Kidney (tissue), 14 donors: ENCODE data around the gene RTP3. TPM values are rescaled to one million over a fixed set of nuclear protein-coding genes. Genes with fewer than 3 reads are reported as not detected.

Source experiments
- DNase-seq, 5 donors: peaks; one replicate each; pipeline ENCODE4 v3.0.0-alpha.2; 2013 to 2020
- FAIRE-seq: peaks from 2 replicates; lab custom pipeline; 2012; peaks lifted over from hg19 to GRCh38; lab: Jason Lieb, UNC
- H3K27ac ChIP-seq, 2 donors: one replicate each; pipeline ENCODE4 v1.7.0; 2013; ENCODE audit warnings: low read depth in 2 of 2, low read length in 2 of 2, inconsistent platforms in 1 of 2
- H3K27me3 ChIP-seq: one replicate; pipeline ENCODE4 v1.7.1; 2013; ENCODE audit warnings: low read length, inconsistent platforms; ENCODE audit not compliant: control insufficient read depth, insufficient read depth
- H3K36me3 ChIP-seq, 3 donors: one replicate each; pipeline versions ENCODE4 v1.7.0 to v1.7.1; 2013; ENCODE audit warnings: low read length in 3 of 3, control low read depth in 1 of 3, inconsistent platforms in 1 of 3; ENCODE audit not compliant: insufficient read depth in 3 of 3, control insufficient read depth in 2 of 3
- H3K4me1 ChIP-seq, 3 donors: one replicate each; pipeline versions ENCODE4 v1.7.0 to v1.7.1; 2013; ENCODE audit warnings: low read length in 3 of 3, inconsistent platforms in 1 of 3, low read depth in 1 of 3; ENCODE audit not compliant: control insufficient read depth in 2 of 3, insufficient read depth in 2 of 3
- H3K4me3 ChIP-seq, 3 donors: one replicate each; pipeline versions ENCODE4 v1.7.0 to v1.8.1; 2013; ENCODE audit warnings: low read length in 3 of 3, control low read depth in 1 of 3, inconsistent platforms in 1 of 3
- H3K9ac ChIP-seq, 3 donors: one replicate each; pipeline versions ENCODE4 v1.7.0 to v1.7.1; 2013; ENCODE audit warnings: low read length in 3 of 3, control low read depth in 1 of 3, inconsistent platforms in 1 of 3
- H3K9me3 ChIP-seq, 3 donors: one replicate each; pipeline versions ENCODE4 v1.7.0 to v1.7.1; 2013; ENCODE audit warnings: low read length in 3 of 3, control low read depth in 1 of 3, inconsistent platforms in 1 of 3; ENCODE audit not compliant: control insufficient read depth in 2 of 3, insufficient read depth in 1 of 3
- intact Hi-C: fragments of 100-400 bp; cut with DNase I; formaldehyde crosslinking; loops from one replicate; pipeline ENCODE4 v1.11.1; 2022
- polyA plus RNA-seq: library from polyadenylated mRNA; stranded (reverse); fragments of 350-450 nt; fragmentation: Illumina TruSeq; extraction: RNeasy Lipid Tissue Mini Kit (QIAGEN cat#74804); gene quantifications from one replicate; pipeline ENCODE4 v1.2.3, GENCODE V29; 2014; ENCODE audit warnings: low read depth, low replicate concordance; ENCODE audit not compliant: insufficient read depth
- total RNA-seq: library from RNA; stranded (reverse); fragmentation: NEBNext Ultra II Directional; extraction: Animal tissue kit (Norgen Biotek cat#: 25700); gene quantifications from one replicate; pipeline ENCODE4 v1.2.1, GENCODE V29; 2021
- TF ChIP-seq, protein P1 (sequence below): IDR thresholded peaks from 3 replicates; pipeline ENCODE4 v1.5.1; 2012; ENCODE audit warnings: mild to moderate bottlenecking, moderate library complexity, borderline replicate concordance; ENCODE audit not compliant: insufficient read depth; ENCODE audit errors: extremely low read depth
- donor health status: control.
- donor health status: control.
- donor health status: control.
- donor health status: control.
- donor health status: control.
- donor health status: DM: yes; HTN: yes; CAD: no.
- donor health status: Normal renal cell carcinoma (clear cell type).

The RTP3 gene
- total and polyA plus RNA-seq, 2 donors from 2014 or later, result 0.30 TPM; not detected in 1

DNA sequence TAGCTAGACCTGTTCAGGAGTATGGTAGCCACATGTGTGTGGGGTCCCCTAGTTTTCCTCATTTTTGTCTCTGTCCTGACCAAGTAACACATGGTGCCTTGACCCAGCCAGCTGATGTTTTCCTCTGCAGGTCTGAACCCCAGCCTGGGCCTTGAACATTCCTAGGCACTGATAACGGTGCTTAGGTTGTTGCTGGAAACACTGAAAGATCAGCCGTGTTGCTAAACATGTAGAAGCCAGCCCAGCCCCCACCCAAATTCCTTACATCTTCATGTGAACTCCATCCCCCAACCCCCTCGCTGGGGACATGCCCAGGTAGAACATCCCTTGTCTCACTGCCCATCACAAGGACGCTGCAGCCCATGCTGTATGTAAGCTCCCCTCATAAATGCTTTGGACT is 18.7 kb downstream of the RTP3 start:
- Histone ChIP-seq H3K9me3 (no peaks in the 10 kb centered on the region), H3K4me1 (no peaks in the 10 kb centered on the region), H3K36me3 (no peaks in the 10 kb centered on the region), H3K27ac (no peak overlapping the region), H3K27me3 (no peaks in the 10 kb centered on the region), H3K9ac (no peak overlapping the region), H3K4me3 (no peak overlapping the region)
- FAIRE-seq (no peak), DNase-seq (no peak)
- intact Hi-C loops, result no loop called here
- TF ChIP-seq, protein P1, sequence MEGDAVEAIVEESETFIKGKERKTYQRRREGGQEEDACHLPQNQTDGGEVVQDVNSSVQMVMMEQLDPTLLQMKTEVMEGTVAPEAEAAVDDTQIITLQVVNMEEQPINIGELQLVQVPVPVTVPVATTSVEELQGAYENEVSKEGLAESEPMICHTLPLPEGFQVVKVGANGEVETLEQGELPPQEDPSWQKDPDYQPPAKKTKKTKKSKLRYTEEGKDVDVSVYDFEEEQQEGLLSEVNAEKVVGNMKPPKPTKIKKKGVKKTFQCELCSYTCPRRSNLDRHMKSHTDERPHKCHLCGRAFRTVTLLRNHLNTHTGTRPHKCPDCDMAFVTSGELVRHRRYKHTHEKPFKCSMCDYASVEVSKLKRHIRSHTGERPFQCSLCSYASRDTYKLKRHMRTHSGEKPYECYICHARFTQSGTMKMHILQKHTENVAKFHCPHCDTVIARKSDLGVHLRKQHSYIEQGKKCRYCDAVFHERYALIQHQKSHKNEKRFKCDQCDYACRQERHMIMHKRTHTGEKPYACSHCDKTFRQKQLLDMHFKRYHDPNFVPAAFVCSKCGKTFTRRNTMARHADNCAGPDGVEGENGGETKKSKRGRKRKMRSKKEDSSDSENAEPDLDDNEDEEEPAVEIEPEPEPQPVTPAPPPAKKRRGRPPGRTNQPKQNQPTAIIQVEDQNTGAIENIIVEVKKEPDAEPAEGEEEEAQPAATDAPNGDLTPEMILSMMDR, result no peak

DNA sequence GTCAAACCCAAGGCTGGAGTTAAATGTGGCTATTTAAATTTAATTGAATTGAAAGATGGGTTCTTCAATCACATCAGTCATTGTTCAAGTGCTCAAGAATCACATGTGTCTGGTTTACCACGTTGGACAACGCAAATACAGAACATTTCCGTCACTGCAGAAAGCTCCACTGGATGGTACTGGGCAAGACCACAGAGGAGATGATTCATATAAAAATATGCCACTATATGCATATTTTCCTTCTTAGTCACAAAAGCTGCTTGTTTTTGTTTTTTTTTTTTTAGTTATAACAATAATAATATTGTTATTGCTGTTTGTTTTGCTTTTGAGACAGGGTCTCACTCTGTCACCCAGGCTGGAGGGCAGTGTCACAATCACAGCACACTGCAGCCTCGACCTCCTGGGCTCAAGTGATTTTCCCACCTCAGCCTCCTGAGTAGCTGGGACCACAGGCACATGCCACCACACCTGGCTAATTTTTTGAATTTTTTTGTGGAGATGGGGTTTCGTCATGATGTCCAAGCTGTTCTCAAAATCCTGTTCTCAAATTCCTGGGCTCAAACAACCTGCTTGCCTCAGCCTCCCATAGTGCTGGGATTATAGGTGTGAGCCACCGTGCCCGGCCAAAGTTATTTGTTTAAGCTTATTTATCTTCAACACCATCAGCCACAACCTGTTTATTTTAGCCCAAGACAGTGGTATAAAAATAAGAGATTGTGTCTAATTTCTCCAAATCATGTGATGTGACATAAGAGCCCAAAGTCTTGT is 19.4 kb downstream of the RTP3 start:
- Histone ChIP-seq H3K9me3 (no peaks in the 10 kb centered on the region), H3K9ac (no peak overlapping the region), H3K36me3 (no peaks in the 10 kb centered on the region), H3K4me1 (no peaks in the 10 kb centered on the region), H3K27me3 (no peaks in the 10 kb centered on the region), H3K27ac (no peak overlapping the region), H3K4me3 (no peak overlapping the region)
- FAIRE-seq (no peak), DNase-seq (no peak)
- intact Hi-C loops, result no loop called here
- TF ChIP-seq, protein P1, result no peak

DNA sequence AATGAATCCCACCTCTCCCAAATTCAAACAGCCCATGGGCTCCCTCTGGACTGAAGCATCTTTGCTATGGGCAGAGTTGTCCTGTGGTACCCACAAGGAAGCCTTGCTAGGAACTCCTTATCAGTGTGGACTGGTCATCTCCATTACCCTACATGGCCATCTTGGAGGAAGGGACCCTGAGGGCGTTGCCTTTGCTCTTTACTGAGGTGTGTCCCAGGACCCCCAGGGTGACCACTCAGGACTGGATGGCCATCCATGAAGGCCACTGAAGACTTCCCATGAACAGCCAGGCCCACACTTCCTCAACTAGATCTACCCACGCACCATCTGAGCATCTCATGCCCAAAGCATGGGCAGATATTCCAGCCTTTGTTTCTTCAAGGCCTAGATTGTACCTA is 20.0 kb downstream of the RTP3 start:
- FAIRE-seq, result no peak
- intact Hi-C loops, result no loop called here
- H3K4me1 ChIP-seq, result no peaks in the 10 kb centered on the region
- H3K36me3 ChIP-seq, result no peaks in the 10 kb centered on the region
- H3K4me3 ChIP-seq, result no peak overlapping the region
- TF ChIP-seq, protein P1, result no peak
- no peak overlapping the region for H3K9ac ChIP-seq
- no peak overlapping the region for H3K27ac ChIP-seq
- no peaks in the 10 kb centered on the region for H3K27me3 ChIP-seq
- H3K9me3 ChIP-seq, result no peaks in the 10 kb centered on the region
- DNase-seq, result no peak
